Duodenal mucosa (tissue), 2 donors: ENCODE measurements around the gene CEP76.

ENCODE experiments used
- H3K27ac ChIP-seq: one replicate; pipeline ENCODE4 v1.7.0; 2013; ENCODE audit warnings: low read depth, low read length
- H3K27me3 ChIP-seq, 2 donors: one replicate each; pipeline ENCODE4 v1.7.0; 2013; ENCODE audit warnings: low read length in 2 of 2, control low read depth in 1 of 2; ENCODE audit not compliant: insufficient read depth in 2 of 2, control insufficient read depth in 1 of 2
- H3K36me3 ChIP-seq, 2 donors: one replicate each; pipeline ENCODE4 v1.7.0; 2013; ENCODE audit warnings: low read length in 2 of 2, control low read depth in 1 of 2; ENCODE audit not compliant: insufficient read depth in 2 of 2, control insufficient read depth in 1 of 2
- H3K4me1 ChIP-seq, 2 donors: one replicate each; pipeline ENCODE4 v1.7.0; 2013; ENCODE audit warnings: low read length in 2 of 2, control low read depth in 1 of 2; ENCODE audit not compliant: insufficient read depth in 2 of 2, control insufficient read depth in 1 of 2
- H3K4me3 ChIP-seq, 2 donors: one replicate each; pipeline ENCODE4 v1.7.0; 2013; ENCODE audit warnings: low read length in 2 of 2, low read depth in 1 of 2
- H3K9ac ChIP-seq, 2 donors: one replicate each; pipeline ENCODE4 v1.7.0; 2013; ENCODE audit warnings: low read length in 2 of 2, low read depth in 1 of 2
- H3K9me3 ChIP-seq, 2 donors: one replicate each; pipeline ENCODE4 v1.7.0; 2013; ENCODE audit warnings: low read length in 2 of 2, control low read depth in 1 of 2; ENCODE audit not compliant: control insufficient read depth in 1 of 2

The CEP76 gene

DNA sequence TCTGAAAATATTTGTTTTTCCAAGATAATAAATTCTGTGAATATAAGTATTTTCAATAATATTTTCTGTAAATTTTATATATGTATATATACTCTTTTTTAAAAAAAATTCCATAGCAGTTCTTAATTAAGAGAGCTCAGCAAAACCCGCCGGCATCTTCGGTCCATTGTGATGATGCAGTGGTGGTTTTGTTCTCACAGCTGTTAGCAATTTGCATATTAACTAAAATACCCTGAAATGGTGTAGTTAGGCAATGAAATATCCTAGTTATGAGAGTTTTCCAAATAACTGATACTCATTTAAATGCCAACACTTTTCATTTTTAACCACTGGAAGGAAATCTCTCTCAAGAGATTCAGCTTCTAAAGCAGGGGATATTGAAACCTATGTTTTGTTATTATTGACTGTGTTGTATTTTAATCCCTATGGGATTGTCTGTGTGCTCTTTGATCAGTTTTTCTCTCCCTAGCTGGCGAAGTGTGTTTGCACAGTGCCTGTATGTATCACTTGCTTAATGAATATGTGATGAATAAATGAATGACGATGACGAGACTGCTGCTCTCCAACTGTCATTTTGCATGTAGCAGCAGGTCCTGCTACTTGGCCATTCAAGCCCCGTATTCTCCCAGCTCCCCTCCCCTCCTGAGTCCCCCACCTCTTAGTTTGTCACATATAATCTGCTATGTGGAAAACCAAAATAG is 42.7 kb upstream of the CEP76 start:
- H3K9me3 ChIP-seq = no peaks in the 10 kb centered on the region
- H3K4me3 ChIP-seq = no peak overlapping the region
- H3K4me1 ChIP-seq = no peaks in the 10 kb centered on the region
- no peaks in the 10 kb centered on the region for H3K36me3 ChIP-seq
- no peaks in the 10 kb centered on the region for H3K27me3 ChIP-seq
- no peak overlapping the region for H3K9ac ChIP-seq
- no peak overlapping the region for H3K27ac ChIP-seq

DNA sequence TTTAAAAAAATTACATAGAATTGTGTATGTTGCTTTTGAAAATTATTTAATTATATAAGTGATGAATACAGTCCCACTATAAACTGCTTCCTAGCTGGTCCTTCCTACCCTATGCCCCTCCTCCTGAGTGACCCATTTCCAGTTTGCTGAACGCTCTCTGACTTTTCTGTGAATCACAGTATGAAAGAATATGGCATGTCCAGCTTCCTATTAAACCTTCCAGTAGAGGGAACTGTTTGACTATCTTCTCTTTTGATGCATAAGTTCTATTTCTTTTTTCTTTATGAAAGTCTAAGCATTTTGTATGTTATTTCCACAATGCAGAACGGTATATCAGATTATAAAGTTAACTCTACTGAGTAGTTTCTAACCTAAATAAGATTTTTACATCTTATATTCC is 41.6 kb upstream of the CEP76 start:
- no peaks in the 10 kb centered on the region for H3K4me1 ChIP-seq
- no peak overlapping the region for H3K4me3 ChIP-seq
- H3K27ac ChIP-seq = no peak overlapping the region
- H3K36me3 ChIP-seq = no peaks in the 10 kb centered on the region
- no peaks in the 10 kb centered on the region for H3K27me3 ChIP-seq
- H3K9me3 ChIP-seq = no peaks in the 10 kb centered on the region
- H3K9ac ChIP-seq = no peak overlapping the region

DNA sequence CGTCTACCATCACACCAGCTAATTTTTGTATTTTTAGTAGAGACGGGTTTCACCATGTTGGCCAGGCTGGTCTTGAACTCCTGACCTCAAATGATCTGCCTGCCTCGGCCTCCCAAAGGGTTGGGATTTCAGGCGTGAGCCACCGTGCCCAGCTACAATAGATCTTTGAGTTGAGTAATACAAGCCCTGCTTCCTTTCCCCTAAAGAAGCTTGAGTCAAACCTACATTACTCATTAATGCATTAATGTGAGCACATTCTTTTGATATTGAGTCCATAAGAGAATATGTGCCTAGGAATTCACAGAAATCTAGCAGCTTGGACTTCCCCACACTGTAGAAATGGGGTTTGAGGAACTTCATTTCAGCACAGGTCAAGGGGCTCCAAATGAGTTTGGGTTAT is 39.9 kb upstream of the CEP76 start:
- no peak overlapping the region for H3K4me3 ChIP-seq
- no peaks in the 10 kb centered on the region for H3K9me3 ChIP-seq
- no peak overlapping the region for H3K9ac ChIP-seq
- H3K4me1 ChIP-seq = no peaks in the 10 kb centered on the region
- no peaks in the 10 kb centered on the region for H3K36me3 ChIP-seq
- H3K27ac ChIP-seq = no peak overlapping the region
- H3K27me3 ChIP-seq = no peaks in the 10 kb centered on the region

DNA sequence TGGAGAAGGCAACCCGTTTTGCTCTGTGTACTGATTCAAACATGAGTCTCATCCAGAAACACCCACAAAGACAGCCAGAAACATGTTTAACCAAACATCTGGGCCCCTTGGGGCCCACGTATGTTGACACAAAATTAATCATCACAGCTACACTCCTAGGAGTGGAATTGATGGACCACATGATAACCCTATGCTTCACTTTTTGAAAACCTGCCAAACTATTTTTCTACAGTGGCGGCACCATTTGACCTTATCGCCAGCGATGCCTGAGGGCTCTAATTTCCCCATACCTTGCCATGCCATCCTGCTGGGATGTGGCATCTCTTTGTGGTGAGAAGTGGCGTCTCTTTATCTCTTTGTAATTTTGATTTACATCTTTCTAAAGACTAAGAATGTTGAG is 38.8 kb upstream of the CEP76 start:
- no peak overlapping the region for H3K4me3 ChIP-seq
- no peak overlapping the region for H3K9ac ChIP-seq
- H3K9me3 ChIP-seq = no peaks in the 10 kb centered on the region
- no peak overlapping the region for H3K27ac ChIP-seq
- H3K27me3 ChIP-seq = no peaks in the 10 kb centered on the region
- no peaks in the 10 kb centered on the region for H3K36me3 ChIP-seq
- no peaks in the 10 kb centered on the region for H3K4me1 ChIP-seq

DNA sequence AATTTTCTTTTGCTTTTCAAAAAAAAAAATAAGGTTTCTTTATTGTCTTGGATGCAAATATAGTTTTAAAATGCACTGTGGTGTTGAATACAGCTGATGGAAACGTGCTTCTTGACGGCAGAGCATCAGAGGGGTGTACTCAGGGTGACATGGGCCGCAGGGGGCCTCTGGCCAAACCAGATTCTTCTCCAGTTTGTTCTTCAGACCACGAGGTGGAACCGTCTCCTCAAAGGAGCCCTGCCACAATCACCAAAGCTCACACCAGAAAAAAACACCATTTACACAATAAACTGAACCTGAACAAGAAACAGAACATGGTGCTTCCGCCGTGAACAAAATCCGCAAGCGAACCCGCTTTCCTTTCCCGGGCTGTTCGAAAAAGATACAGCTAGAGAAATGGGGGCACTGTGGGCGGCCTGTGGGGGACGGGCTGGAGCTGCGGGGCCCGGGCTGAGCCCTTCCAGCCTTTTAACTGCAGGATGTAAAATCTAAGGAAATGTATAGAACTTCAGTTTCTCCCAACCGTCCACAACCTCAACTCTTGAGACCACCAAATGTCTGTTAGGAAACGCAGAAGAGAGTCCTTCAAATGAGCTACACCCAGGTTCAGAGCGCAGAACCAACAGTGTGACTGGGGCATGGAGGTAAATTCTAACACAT is 34.9 kb upstream of the CEP76 start:
- no peaks in the 10 kb centered on the region for H3K27me3 ChIP-seq
- H3K27ac ChIP-seq = no peak overlapping the region

DNA sequence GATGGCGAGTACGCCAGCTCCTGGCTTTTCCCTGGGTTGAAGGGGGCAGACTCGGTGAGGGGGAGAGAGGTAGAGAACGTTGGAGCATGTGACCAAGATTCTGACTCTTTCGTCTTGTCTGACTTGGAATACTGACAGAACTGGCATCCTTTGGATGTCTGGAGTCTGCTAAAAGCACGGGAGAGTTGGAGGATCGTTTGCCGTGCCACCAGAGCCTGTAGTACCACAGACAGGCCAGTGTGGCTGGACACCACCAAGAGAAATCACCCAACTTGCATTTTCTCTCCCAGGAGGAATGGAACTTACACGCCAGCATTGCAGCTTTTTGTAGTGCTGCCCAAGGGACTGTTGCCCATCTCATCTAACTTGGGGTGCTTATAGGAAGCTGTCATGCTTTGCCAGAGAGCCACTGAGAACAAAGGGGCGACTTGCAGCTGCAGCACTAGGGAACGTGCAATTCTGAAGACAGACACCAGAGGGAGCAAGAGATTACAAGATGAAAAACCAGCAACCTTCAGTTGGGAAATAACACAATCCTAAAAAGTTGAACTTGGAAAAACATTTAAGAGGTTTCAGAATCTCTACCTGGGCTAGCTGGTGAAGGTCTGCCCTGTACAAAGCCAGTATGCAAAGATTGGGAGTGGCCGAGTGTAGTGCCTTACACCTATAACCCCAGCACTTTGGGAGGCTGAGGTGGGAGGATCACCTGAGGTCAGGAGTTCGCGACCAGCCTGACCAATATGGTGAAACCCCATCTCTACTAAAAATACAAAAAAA is 24.4 kb upstream of the CEP76 start:
- H3K4me1 ChIP-seq = no peaks in the 10 kb centered on the region
- no peaks in the 10 kb centered on the region for H3K9me3 ChIP-seq
- H3K36me3 ChIP-seq = peaks cover 29 to 35% of the 10 kb centered on the region in 2 donors
- H3K9ac ChIP-seq = no peak overlapping the region
- no peaks in the 10 kb centered on the region for H3K27me3 ChIP-seq
- H3K4me3 ChIP-seq = no peak overlapping the region
- no peak overlapping the region for H3K27ac ChIP-seq

More for the DNA sequence above, 34.9 kb upstream of the CEP76 start:
- Histone ChIP-seq H3K9ac (no peak overlapping the region), H3K9me3 (no peaks in the 10 kb centered on the region), H3K36me3 (no peaks in the 10 kb centered on the region), H3K4me1 (no peaks in the 10 kb centered on the region), H3K4me3 (no peak overlapping the region)

DNA sequence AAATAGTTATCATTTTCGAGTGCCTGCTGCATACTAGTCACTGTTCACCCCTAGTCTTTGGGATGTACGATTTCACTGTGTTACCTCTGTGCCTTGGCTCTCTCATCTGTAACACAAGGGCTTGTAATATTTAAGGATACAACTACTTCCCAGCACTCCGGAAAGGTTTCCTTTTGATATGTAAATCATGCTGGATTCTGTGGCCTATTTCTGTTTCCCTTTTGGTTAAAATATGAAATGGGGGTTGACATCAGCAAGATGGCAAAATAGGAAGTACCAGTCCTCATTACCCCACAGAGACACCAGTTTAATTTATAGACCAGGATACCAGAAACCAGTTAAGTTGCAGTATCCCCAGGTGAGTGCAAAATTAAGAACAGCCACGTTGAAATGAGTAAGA is 23.8 kb upstream of the CEP76 start:
- Histone ChIP-seq H3K36me3 (peaks cover 31 to 38% of the 10 kb centered on the region in 2 donors), H3K27ac (no peak overlapping the region), H3K9ac (no peak overlapping the region)

DNA sequence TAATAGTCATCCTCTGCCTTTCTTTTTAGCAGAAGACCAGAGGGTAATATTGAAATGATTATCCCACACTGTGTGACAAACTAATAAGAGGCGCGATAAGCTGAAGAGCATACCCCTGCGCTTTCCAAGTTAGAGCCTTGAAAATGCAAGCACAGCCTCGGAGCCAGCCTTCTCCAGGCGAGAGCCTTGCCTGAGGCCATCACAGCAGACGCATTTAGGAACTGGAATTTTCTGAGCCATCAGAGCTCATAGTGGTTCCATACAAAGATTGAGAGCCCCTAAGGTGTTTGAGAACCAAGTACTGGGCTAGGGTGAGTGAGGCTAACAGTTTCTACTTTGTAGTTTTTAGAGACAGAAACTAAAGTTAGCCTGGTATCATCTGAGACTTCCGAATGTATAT is 20.2 kb upstream of the CEP76 start:
- peaks cover 36 to 63% of the 10 kb centered on the region in 2 donors for H3K36me3 ChIP-seq
- H3K27me3 ChIP-seq = no peaks in the 10 kb centered on the region
- H3K9ac ChIP-seq = no peak overlapping the region

More for the DNA sequence above, 23.8 kb upstream of the CEP76 start:
- no peak overlapping the region for H3K4me3 ChIP-seq
- no peaks in the 10 kb centered on the region for H3K9me3 ChIP-seq
- H3K4me1 ChIP-seq = no peaks in the 10 kb centered on the region
- H3K27me3 ChIP-seq = no peaks in the 10 kb centered on the region

DNA sequence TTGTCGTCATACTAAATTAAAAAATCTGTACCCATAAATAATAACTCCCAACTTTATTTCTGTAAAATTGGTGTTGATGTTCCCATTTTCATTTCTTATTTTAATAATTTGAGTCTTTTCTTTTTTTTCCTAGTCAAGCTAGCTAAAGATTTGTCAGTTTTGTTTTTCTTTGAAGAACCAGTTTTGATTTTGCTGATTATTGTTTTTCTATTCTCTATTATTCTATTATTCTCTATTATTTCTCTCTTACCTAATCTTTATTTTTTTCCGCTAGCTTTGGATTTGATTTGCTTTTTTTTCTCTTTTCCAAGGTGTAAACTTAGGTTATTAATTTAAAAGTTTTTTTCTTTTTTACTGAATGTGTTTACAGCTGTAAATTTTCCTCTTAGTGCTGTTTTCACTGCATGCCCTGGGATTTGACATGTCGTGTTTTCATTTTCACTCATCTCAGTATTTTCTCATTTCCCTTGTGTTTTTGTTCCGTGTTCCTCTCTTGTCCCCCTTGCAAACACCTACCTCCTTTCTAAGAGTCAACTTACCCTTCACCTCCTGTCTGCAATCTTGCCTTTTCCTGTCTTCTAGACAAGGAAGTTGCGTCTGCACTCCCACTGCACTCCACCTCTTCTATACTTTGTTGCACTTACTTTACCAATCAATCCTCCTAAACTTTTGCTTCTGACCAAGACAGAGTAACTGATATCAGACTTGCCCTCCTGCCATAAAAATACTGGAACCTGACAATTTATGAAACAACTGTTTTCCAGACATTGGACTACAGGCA is 19.2 kb upstream of the CEP76 start:
- Histone ChIP-seq H3K9me3 (no peaks in the 10 kb centered on the region), H3K9ac (no peak overlapping the region), H3K27me3 (no peaks in the 10 kb centered on the region), H3K4me1 (no peaks in the 10 kb centered on the region), H3K4me3 (no peak overlapping the region), H3K36me3 (peaks cover 36 to 69% of the 10 kb centered on the region in 2 donors), H3K27ac (no peak overlapping the region)

More for the DNA sequence above, 20.2 kb upstream of the CEP76 start:
- H3K27ac ChIP-seq = no peak overlapping the region
- no peak overlapping the region for H3K4me3 ChIP-seq
- no peaks in the 10 kb centered on the region for H3K4me1 ChIP-seq
- no peaks in the 10 kb centered on the region for H3K9me3 ChIP-seq
